ENCODE results near the gene TLR6.

The TLR6 gene

GRCh38 chr4:38869511-38869910 is 12.9 kb upstream of the TLR6 start:
- DNase-seq (ENCODE audit: low spot score), result no peak
- in situ Hi-C loops (cut with MboI; ENCODE audit: low pct_unique_long_range_greater_than_20kb, low sequenced_read_pairs, unreplicated experiment), result no loop called here
- no peak for TF ChIP-seq CTCF (IDR thresholded peaks at IDR 0.05; ENCODE audit: extremely low read depth, insufficient read depth, missing control alignments)

GRCh38 chr4:38868059-38868960 is 11.7 kb upstream of the TLR6 start:
- DNase-seq (ENCODE audit: low spot score), result no peak
- no peak for TF ChIP-seq CTCF (IDR thresholded peaks at IDR 0.05; ENCODE audit: extremely low read depth, insufficient read depth, missing control alignments)
- in situ Hi-C loops (cut with MboI; ENCODE audit: low pct_unique_long_range_greater_than_20kb, low sequenced_read_pairs, unreplicated experiment), result no loop called here

- no peak for TF ChIP-seq CTCF (IDR thresholded peaks at IDR 0.05; ENCODE audit: extremely low read depth, insufficient read depth, missing control alignments)
- in situ Hi-C loops (cut with MboI; ENCODE audit: low pct_unique_long_range_greater_than_20kb, low sequenced_read_pairs, unreplicated experiment), result no loop called here
- peak; percentile 93 for DNase-seq (ENCODE audit: low spot score)
These were observed 11.0 kb upstream of the TLR6 start, which contains the start of gene FAM114A1 for GRCh38 chr4:38867478-38868058. Gene FAM114A1 (plus strand): TSS chr4:38867806. CDS start chr4:38878079, 10,273 bp downstream.

- in situ Hi-C loops (cut with MboI; ENCODE audit: low pct_unique_long_range_greater_than_20kb, low sequenced_read_pairs, unreplicated experiment), result no loop called here
- no peak for TF ChIP-seq CTCF (IDR thresholded peaks at IDR 0.05; ENCODE audit: extremely low read depth, insufficient read depth, missing control alignments)
These were observed 10.4 kb upstream of the TLR6 start for GRCh38 chr4:38866973-38867477.

GRCh38 chr4:38865445-38865844 is 8.8 kb upstream of the TLR6 start:
- in situ Hi-C loops (cut with MboI; ENCODE audit: low pct_unique_long_range_greater_than_20kb, low sequenced_read_pairs, unreplicated experiment), result no loop called here
- TF ChIP-seq CTCF (IDR thresholded peaks at IDR 0.05; ENCODE audit: extremely low read depth, insufficient read depth, missing control alignments), result no peak
- DNase-seq (ENCODE audit: low spot score), result no peak

More at GRCh38 chr4:38866973-38867477, 10.4 kb upstream of the TLR6 start:
- no peak for DNase-seq (ENCODE audit: low spot score)

- TF ChIP-seq CTCF (IDR thresholded peaks at IDR 0.05; ENCODE audit: extremely low read depth, insufficient read depth, missing control alignments), result no peak
- in situ Hi-C loops (cut with MboI; ENCODE audit: low pct_unique_long_range_greater_than_20kb, low sequenced_read_pairs, unreplicated experiment), result no loop called here
- DNase-seq (ENCODE audit: low spot score), result no peak
These were observed 5.2 kb upstream of the TLR6 start for GRCh38 chr4:38861791-38862190.

Data from GM13977 (cell line).